Measurements from ENCODE around the gene CST8.

The CST8 gene

DNA sequence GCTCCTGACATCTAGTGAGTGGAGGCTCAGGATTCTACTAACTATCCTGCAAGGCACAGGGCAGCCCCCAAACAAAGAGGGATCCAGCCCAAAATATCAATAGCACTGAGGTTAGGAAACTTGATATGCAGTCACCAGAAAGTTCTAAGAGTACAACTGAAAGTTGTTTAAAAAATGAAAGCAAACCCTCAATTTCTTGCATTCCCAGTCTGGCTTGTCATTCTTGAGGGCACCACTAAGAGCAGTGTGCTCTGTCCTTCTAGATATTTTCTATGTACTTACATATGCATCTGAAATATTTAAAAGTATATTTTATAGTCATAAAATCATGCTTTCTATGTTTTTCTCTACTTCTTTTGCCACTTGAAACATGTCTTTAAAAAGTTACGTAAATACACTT is 35.9 kb downstream of the CST8 start:
- DNase-seq, result no peak

GRCh38 chr20:23528867-23529431 is 38.0 kb downstream of the CST8 start:
- DNase-seq, result peak; percentile 33

- no peak for DNase-seq
These were observed 40.1 kb downstream of the CST8 start for GRCh38 chr20:23530937-23531567.

- DNase-seq, result no peak
These were observed 41.6 kb downstream of the CST8 start for GRCh38 chr20:23532533-23532932.

GRCh38 chr20:23533161-23533560 is 42.2 kb downstream of the CST8 start:
- DNase-seq, result no peak

DNA sequence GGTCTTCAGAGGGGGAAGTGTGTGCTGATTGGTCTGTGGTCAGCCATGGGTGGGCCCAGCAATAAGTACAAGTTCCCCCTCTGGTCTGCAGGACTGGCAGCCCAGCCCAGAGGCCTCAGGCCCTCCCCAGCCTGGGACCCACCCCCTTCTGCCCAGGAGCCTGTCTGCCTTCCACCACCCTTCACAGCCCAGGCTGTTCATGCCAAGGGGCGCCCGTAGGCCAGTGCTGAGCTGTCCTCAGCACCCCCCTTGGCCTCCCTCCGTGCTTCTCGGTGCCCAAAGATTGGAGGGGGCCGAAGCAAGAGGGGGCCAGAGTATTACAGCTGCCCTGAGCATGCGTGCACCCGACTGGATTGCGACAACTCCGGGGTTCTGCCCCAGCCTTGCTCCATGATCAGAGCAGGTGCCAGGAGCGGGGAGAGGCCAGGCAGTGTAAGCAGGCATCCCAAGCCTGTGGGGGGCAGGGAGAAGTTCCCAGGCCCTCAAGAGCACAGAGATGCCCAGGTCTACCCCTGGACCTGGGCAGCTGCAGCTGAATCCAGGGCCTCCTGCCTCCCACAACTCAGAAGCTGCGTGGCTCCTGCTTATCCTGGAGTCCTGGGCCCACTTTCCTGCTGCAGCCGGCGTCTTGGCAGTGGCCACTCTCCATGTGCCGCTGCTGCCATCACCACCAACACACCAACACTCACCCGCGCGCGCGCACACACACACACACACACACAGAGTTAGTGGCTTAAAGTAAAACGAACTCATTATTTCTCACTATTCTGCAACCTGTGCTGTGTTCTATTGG is 44.1 kb downstream of the CST8 start:
- no peak for DNase-seq

DNA sequence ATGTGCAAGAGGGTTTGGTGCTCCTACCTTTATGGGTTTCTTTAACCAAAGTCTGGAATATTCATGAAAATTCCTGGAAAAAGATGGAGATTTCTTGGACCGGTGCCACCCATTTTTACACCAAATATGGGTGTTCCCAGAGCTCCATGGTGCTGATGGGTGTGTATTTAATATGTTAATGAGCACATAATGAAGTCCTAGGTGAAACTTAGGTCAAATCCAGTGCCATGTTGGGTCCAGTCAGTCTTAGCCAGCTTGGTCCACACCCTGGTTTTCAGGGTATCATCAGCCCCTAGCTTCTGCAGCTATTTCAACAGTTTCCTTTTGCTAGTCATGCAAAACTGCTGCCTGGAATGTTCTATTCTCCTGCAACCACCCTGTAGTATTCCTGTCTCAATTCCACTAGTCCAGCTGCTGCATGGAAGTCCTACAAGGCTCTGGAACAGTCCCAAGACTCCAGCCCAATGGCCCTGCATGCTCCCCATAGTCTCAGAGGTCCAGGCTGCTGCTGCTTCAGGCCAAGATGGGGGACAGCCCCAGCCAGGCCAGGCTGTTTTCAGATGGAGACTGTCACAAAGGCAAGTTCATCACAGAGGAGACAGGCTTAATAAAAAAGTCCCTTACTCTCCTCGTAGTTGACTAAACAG is 45.5 kb downstream of the CST8 start:
- DNase-seq, result no peak

GRCh38 chr20:23537030-23537429 is 46.1 kb downstream of the CST8 start:
- no peak for DNase-seq

DNA sequence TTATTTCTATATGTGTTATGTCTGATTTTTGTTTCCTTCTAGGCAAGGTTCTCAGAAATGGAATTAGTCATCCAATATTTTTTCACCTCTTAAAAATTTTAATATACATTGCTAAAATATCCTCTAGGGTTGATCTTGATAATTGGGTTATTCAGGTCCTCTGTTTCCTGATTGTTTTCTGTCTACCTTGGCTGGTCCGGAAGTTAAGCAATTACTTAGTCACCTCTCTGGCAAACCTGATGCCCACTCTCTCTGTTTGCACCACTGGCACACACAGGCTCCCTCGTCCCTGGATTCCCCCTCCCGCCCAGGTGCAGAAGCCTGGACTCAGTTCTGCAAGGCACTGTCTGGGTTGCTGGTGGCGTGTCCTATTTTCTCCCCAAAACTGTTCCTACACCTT is 49.7 kb downstream of the CST8 start:
- DNase-seq, result no peak

DNA sequence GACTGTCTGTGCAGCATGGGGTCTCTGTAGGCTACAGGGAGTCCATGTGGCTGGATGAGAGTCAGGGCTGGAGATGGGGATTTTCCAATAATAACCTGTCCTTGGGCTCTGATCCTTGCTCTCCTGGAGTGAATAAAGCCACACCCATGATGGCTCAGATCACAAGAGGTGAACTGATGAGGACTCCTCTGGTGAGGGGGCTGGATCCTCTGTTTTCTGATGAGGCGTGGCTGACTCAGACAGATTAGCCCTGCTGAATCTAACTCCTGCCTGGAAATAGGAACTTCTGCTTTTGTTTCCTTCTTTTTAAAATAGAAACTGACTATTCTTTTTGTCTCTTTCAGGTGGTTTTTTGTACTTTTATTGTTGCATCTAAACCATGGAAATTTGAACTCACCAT is 50.4 kb downstream of the CST8 start:
- DNase-seq, result no peak

- DNase-seq, result no peak
These were observed 50.9 kb downstream of the CST8 start for GRCh38 chr20:23541776-23542175.

GRCh38 chr20:23542801-23543200 is 51.9 kb downstream of the CST8 start:
- no peak for DNase-seq

- DNase-seq, result no peak
These were observed 53.2 kb downstream of the CST8 start for GRCh38 chr20:23544133-23544532.
